Activated B cell treated with CpG ODN at 0.5 μM for 24 hours (primary cell): ENCODE results near the gene CTNNA1. TPM values are rescaled to one million over a fixed set of nuclear protein-coding genes. Genes with fewer than 3 reads are reported as not detected.

Experiments
- ATAC-seq: fragments of 200-7000 bp; cut with Tn5 transposase; one replicate; pipeline ENCODE4 v1.10.0; 2021; ENCODE audit warnings: low read depth, mild to moderate bottlenecking, moderate library complexity
- CTCF ChIA-PET: fragments of 350-600 bp; sonication (Branson Sonifier 250); formaldehyde crosslinking; loops from one replicate; lab custom pipeline; 2021; ENCODE audit warnings: antibody characterized with exemption; lab: Charles Lee
- POLR2A ChIA-PET: fragments of 350-600 bp; sonication (Branson Sonifier 250); formaldehyde crosslinking; loops from one replicate; lab custom pipeline; 2021; ENCODE audit warnings: antibody characterized with exemption; lab: Charles Lee
- DNase-seq: peaks from one replicate; pipeline ENCODE4 v3.0.0; 2022
- H3K27ac Mint-ChIP-seq: one replicate; pipeline ENCODE4 v1.8.0; 2020; ENCODE audit warnings: mixed read lengths
- H3K27me3 Mint-ChIP-seq: one replicate; pipeline ENCODE4 v1.8.0; 2021; ENCODE audit warnings: mixed read lengths
- H3K36me3 Mint-ChIP-seq: one replicate; pipeline ENCODE4 v1.8.0; 2021; ENCODE audit warnings: low read depth, mixed read lengths
- H3K4me1 Mint-ChIP-seq: one replicate; pipeline ENCODE4 v1.8.0; 2021; ENCODE audit warnings: mixed read lengths
- H3K4me3 Mint-ChIP-seq: one replicate; pipeline ENCODE4 v1.8.0; 2020; ENCODE audit warnings: mild to moderate bottlenecking, mixed read lengths
- H3K9me3 Mint-ChIP-seq: one replicate; pipeline ENCODE4 v1.8.0; 2020; ENCODE audit warnings: mixed read lengths
- intact Hi-C: fragments of 100-400 bp; cut with micrococcal nuclease; formaldehyde crosslinking; loops from one replicate; pipeline ENCODE4 v1.15.1; 2024
- total RNA-seq: library from RNA; stranded (reverse); gene quantifications from 2 replicates; pipeline ENCODE4 v1.2.3, GENCODE V29; 2022
- TF ChIP-seq, protein P1 (sequence below): fragments of 200-600 bp; IDR thresholded peaks from one replicate; pipeline ENCODE4 v1.8.0; 2022; ENCODE audit warnings: antibody characterized with exemption, mild to moderate bottlenecking

Gene CTNNA1
- total RNA-seq, 1 donor from 2014 or later: 76.0 TPM

DNA sequence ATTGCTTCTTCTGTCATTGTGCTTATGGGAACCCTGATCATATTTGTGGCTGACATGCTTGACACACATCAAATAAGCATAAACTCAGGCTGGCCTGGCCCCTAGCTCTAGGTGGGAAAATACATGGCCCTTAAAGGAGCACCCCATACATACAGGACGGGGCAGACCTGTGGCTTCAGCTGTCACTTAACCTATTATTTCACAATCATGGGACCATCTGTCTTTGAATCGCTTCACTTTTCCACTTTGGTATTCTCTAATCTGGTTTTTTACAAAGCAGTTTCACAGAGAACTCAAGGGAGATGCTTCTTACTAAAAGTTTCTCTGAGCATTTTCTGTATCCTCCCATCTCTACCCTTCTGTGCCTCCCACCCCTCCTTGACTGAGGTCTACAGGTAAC is 156.5 kb downstream of the CTNNA1 start:
- TF ChIP-seq, protein P1, sequence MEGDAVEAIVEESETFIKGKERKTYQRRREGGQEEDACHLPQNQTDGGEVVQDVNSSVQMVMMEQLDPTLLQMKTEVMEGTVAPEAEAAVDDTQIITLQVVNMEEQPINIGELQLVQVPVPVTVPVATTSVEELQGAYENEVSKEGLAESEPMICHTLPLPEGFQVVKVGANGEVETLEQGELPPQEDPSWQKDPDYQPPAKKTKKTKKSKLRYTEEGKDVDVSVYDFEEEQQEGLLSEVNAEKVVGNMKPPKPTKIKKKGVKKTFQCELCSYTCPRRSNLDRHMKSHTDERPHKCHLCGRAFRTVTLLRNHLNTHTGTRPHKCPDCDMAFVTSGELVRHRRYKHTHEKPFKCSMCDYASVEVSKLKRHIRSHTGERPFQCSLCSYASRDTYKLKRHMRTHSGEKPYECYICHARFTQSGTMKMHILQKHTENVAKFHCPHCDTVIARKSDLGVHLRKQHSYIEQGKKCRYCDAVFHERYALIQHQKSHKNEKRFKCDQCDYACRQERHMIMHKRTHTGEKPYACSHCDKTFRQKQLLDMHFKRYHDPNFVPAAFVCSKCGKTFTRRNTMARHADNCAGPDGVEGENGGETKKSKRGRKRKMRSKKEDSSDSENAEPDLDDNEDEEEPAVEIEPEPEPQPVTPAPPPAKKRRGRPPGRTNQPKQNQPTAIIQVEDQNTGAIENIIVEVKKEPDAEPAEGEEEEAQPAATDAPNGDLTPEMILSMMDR: no peak
- Mint-ChIP-seq H3K27ac (no peak overlapping the region), H3K27me3 (no peaks in the 10 kb centered on the region), H3K4me3 (no peak overlapping the region), H3K4me1 (no peaks in the 10 kb centered on the region), H3K36me3 (peaks cover 24% of the 10 kb centered on the region), H3K9me3 (no peaks in the 10 kb centered on the region)
- ATAC-seq: no peak
- CTCF ChIA-PET: no interaction called here
- intact Hi-C loops: no loop called here
- no peak for DNase-seq
- POLR2A ChIA-PET: no interaction called here

DNA sequence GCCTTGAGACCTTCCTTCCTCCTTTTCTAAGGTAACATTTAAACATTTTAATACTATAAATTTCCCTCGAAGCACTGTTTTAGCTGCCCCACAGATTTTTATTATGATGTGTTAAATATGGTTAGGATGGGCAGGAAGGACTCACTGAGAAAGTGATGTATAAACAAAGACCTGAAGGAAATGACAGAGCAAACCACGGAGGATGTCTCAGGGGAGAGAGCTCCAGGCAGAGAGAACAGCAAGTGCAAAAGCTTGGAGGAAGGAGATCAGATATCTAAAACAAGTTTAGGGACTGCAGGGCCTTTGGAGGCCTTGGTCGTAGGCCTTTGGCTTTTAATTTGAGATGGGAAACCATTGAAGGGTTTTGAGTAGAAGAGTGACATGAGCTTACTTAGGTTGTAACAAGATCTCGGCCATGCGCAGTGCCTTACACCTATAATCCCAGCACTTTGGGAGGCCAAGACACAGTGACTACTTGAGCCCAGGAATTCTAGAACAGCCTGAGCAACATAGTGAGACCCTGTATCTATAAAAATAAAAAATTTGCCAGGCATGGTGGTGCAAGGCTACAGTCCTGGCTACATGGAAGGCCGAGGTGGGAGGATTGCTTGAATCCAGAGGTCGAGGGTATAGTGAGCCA is 157.4 kb downstream of the CTNNA1 start:
- POLR2A ChIA-PET: no interaction called here
- Mint-ChIP-seq H3K36me3 (peaks cover 18% of the 10 kb centered on the region), H3K4me3 (no peak overlapping the region), H3K9me3 (no peaks in the 10 kb centered on the region), H3K4me1 (no peaks in the 10 kb centered on the region), H3K27me3 (no peaks in the 10 kb centered on the region), H3K27ac (no peak overlapping the region)
- DNase-seq (no peak), ATAC-seq (no peak)
- TF ChIP-seq, protein P1: no peak
- intact Hi-C loops: no loop called here
- CTCF ChIA-PET: no interaction called here

DNA sequence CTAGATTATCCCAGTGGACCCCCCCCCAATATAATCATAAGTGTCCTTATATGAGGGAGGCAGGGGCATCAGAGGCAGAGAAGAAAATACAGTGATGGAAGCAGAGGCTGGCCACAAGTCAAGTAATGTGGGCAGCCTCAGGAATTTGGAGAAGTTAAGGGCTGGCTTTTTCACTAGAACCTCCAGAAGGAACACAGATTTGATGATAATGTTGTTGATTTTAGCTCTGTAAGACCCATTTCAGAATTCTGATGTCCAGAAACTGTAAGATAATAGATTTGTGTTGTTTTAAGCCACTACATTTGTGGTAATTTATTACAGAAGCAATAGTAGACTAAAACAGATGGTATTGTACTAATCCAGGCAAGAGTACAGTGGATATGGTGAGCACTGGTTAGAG is 158.2 kb downstream of the CTNNA1 start:
- ChIA-PET CTCF (no interaction called here), POLR2A (no interaction called here)
- TF ChIP-seq, protein P1: no peak
- ATAC-seq: no peak
- Mint-ChIP-seq H3K27me3 (no peaks in the 10 kb centered on the region), H3K4me3 (no peak overlapping the region), H3K4me1 (no peaks in the 10 kb centered on the region), H3K36me3 (peaks cover 12% of the 10 kb centered on the region), H3K27ac (no peak overlapping the region), H3K9me3 (no peaks in the 10 kb centered on the region)
- intact Hi-C loops: no loop called here
- DNase-seq: no peak

DNA sequence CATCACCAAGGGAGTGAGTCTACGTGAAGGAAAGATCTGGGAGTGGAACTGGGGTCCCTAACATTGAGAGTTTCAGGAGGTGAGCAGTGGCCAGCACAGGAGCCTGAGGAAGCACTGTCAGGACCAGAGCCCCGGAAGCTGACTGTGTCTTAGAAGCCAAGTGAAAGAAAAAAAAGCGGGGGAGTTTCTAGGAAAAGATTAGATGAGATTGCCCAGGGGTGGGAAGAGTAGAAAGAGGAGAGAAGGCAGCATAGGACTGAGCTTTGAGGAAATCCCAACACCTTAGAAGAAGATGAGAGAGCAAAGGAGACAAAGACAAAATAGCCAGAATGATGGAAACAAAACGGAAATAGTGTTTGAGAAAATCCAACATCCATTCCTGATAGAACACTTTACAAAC is 158.9 kb downstream of the CTNNA1 start:
- Mint-ChIP-seq H3K9me3 (no peaks in the 10 kb centered on the region), H3K27ac (no peak overlapping the region)

DNA sequence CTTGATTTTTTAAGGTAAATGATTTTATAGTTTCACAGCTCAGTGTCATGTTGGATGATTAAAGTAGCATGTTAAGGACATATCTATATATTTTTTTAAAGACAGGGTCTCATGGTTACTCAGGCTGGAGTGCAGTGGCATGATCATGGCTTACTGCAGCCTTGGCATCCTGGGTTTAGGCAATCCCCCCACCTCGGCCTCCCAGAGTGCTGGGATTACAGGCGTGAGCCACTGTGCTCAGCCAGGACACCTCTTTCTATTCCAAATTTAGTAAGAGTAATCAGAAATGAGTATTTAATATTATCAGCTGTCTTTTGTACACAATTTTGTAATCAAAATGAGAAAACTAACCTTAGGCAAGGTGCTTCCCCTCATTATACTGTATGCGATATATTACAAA is 160.5 kb downstream of the CTNNA1 start:
- ChIA-PET POLR2A (no interaction called here), CTCF (no interaction called here)
- TF ChIP-seq, protein P1: no peak
- no peaks in the 10 kb centered on the region for H3K27me3 Mint-ChIP-seq
- H3K9me3 Mint-ChIP-seq: no peaks in the 10 kb centered on the region
- intact Hi-C loops: no loop called here
- peaks cover 12% of the 10 kb centered on the region for H3K36me3 Mint-ChIP-seq
- DNase-seq (no peak), ATAC-seq (no peak)
- H3K4me1 Mint-ChIP-seq: no peaks in the 10 kb centered on the region
- no peak overlapping the region for H3K4me3 Mint-ChIP-seq
- H3K27ac Mint-ChIP-seq: no peak overlapping the region

More for the DNA sequence above, 158.9 kb downstream of the CTNNA1 start:
- H3K27me3 Mint-ChIP-seq: no peaks in the 10 kb centered on the region
- H3K36me3 Mint-ChIP-seq: peaks cover 6% of the 10 kb centered on the region
- ChIA-PET POLR2A (no interaction called here), CTCF (no interaction called here)
- H3K4me1 Mint-ChIP-seq: no peaks in the 10 kb centered on the region
- intact Hi-C loops: no loop called here
- TF ChIP-seq, protein P1: no peak
- ATAC-seq (no peak), DNase-seq (no peak)
- no peak overlapping the region for H3K4me3 Mint-ChIP-seq
